Keratinocyte (primary cell): Measurements from ENCODE around the gene RCCD1. TPM values are rescaled to one million over a fixed set of nuclear protein-coding genes. Genes with fewer than 3 reads are reported as not detected.

Experiments used
- DNase-seq: peaks from one replicate; pipeline ENCODE4 v3.0.0-alpha.2; 2011; ENCODE audit warnings: low read depth, missing footprints, low spot score
- FAIRE-seq: peaks from 2 replicates; lab custom pipeline; 2011; peaks lifted over from hg19 to GRCh38; lab: Jason Lieb, UNC
- H2AFZ ChIP-seq: 2 replicates; pipeline ENCODE4 v1.6.0; 2012; ENCODE audit warnings: low read length, control low read depth, inconsistent platforms; ENCODE audit not compliant: control insufficient read depth
- H3K27ac ChIP-seq: 2 replicates; pipeline ENCODE4 v1.5.1; 2011; ENCODE audit warnings: low read length; ENCODE audit not compliant: control insufficient read depth, insufficient read depth
- H3K27me3 ChIP-seq: 3 replicates; pipeline ENCODE4 v1.6.0; 2011; ENCODE audit warnings: low read length; ENCODE audit not compliant: control insufficient read depth, insufficient read depth; ENCODE audit errors: extremely low read depth
- H3K36me3 ChIP-seq, 2 experiments: 2 replicates in 1 of 2; 3 replicates in 1 of 2; pipeline ENCODE4 v1.5.1; 2011; ENCODE audit warnings: low read length in 2 of 2, mild to moderate bottlenecking in 1 of 2; ENCODE audit not compliant: control insufficient read depth in 2 of 2, insufficient read depth in 2 of 2; ENCODE audit errors: extremely low read depth in 1 of 2
- H3K4me1 ChIP-seq: 3 replicates; pipeline ENCODE4 v1.5.1; 2011; ENCODE audit warnings: low read length; ENCODE audit not compliant: control insufficient read depth, insufficient read depth; ENCODE audit errors: extremely low read depth
- H3K4me2 ChIP-seq: 3 replicates; pipeline ENCODE4 v1.6.0; 2011; ENCODE audit warnings: low read depth, low read length; ENCODE audit not compliant: control insufficient read depth, insufficient read depth; ENCODE audit errors: extremely low read depth
- H3K4me3 ChIP-seq, 3 experiments: fragments of 200-600 bp in 1 of 3; sonication (generic) in 1 of 3; 2 replicates in 2 of 3; 3 replicates in 1 of 3; pipeline ENCODE4 v1.5.1; 2011 to 2016; ENCODE audit warnings: low read length in 3 of 3, mild to moderate bottlenecking in 3 of 3, control low read depth in 2 of 3, inconsistent platforms in 1 of 3, low read depth in 1 of 3, mixed read lengths in 1 of 3, mixed run types in 1 of 3, moderate library complexity in 1 of 3; ENCODE audit not compliant: control insufficient read depth in 2 of 3, insufficient read depth in 2 of 3; ENCODE audit errors: extremely low read depth in 1 of 3
- H3K79me2 ChIP-seq: 2 replicates; pipeline ENCODE4 v1.6.0; 2012; ENCODE audit warnings: low read length; ENCODE audit not compliant: control insufficient read depth, insufficient read depth
- H3K9ac ChIP-seq: 3 replicates; pipeline ENCODE4 v1.6.0; 2011; ENCODE audit warnings: low read length; ENCODE audit not compliant: control insufficient read depth, insufficient read depth; ENCODE audit errors: extremely low read depth
- H3K9me1 ChIP-seq: 3 replicates; pipeline ENCODE4 v1.6.0; 2011; ENCODE audit warnings: low read length; ENCODE audit not compliant: control insufficient read depth, insufficient read depth; ENCODE audit errors: extremely low read depth
- H3K9me3 ChIP-seq: 2 replicates; pipeline ENCODE4 v1.5.1; 2012; ENCODE audit warnings: low read depth, low read length; ENCODE audit not compliant: control insufficient read depth
- H4K20me1 ChIP-seq: 3 replicates; pipeline ENCODE4 v1.6.0; 2011; ENCODE audit warnings: low read length; ENCODE audit not compliant: control insufficient read depth, insufficient read depth; ENCODE audit errors: extremely low read depth
- CTCF ChIP-seq, 3 experiments: IDR thresholded peaks in 1 of 3; conservative IDR thresholded peaks in 1 of 3; optimal IDR thresholded peaks in 1 of 3; 2 replicates in 2 of 3; 3 replicates in 1 of 3; pipeline versions ENCODE3 to v1.5.1; 2011; ENCODE audit warnings: low read length in 3 of 3, mild to moderate bottlenecking in 3 of 3, moderate library complexity in 2 of 3, control low read depth in 1 of 3, inconsistent platforms in 1 of 3; ENCODE audit not compliant: insufficient read depth in 2 of 3; ENCODE audit errors: extremely low read depth in 1 of 3
- EZH2 ChIP-seq: IDR thresholded peaks from one replicate; pipeline ENCODE4 v1.6.1; 2012; ENCODE audit warnings: inconsistent platforms, mild to moderate bottlenecking, low read length, moderate library complexity
- dilution Hi-C: fragments of 300-500 bp; cut with MboI; formaldehyde crosslinking; loops from one replicate; pipeline ENCODE4 v1.7.0; 2020; ENCODE audit warnings: low sequenced_read_pairs; ENCODE audit not compliant: extremely low pct_ligation_motif_present
- polyA plus RNA-seq, 5 experiments: library from polyadenylated mRNA; depleted of rRNA in 3 of 5; stranded (reverse) in 3 of 5; stranded (forward) in 1 of 5; unstranded in 1 of 5; fragments of >200 nt; gene quantifications; 1 replicate in 1 of 5; 2 replicates in 3 of 5; 3 replicates in 1 of 5; pipeline versions ENCODE4 v1.2.1 to v1.2.3, GENCODE V29; 2011 to 2012; ENCODE audit warnings: missing spikeins in 2 of 5, low read depth in 1 of 5, low replicate concordance in 1 of 5

Gene RCCD1
- polyA plus RNA-seq, 1 donor (not counting 4 experiments of a cell fraction or from before 2014, with no cell fraction given): 7.8 TPM

GRCh38 chr15:90967206-90967605, 12.5 kb downstream of the RCCD1 start:
- Histone ChIP-seq H3K4me3 (no peak overlapping the region), H2AFZ (no peak overlapping the region), H3K4me1 (peaks cover 16% of the 10 kb centered on the region), H3K27me3 (no peaks in the 10 kb centered on the region), H3K36me3 (peaks cover 1 to 32% of the 10 kb centered on the region in 2 experiments), H3K27ac (peak overlapping the region; percentile 23), H3K79me2 (no peaks in the 10 kb centered on the region), H3K9me3 (no peaks in the 10 kb centered on the region), H3K9ac (no peak overlapping the region), H3K4me2 (peak overlapping the region; percentile 8), H3K9me1 (no peaks in the 10 kb centered on the region), H4K20me1 (peaks cover 3% of the 10 kb centered on the region)
- dilution Hi-C loops: no loop called here
- TF ChIP-seq CTCF (optimal IDR thresholded peaks at IDR 0.05 in 1 of 3, IDR thresholded peaks at IDR 0.05 in 1 of 3, conservative IDR thresholded peaks at IDR 0.05 in 1 of 3; ENCODE audit: extremely low read depth in 1 of 3, insufficient read depth in 2 of 3, low read length in 3 of 3) (no peak), EZH2 (no peak)
- FAIRE-seq (peak; percentile 48), DNase-seq (no peak)

GRCh38 chr15:90968434-90968833, 13.8 kb downstream of the RCCD1 start:
- Histone ChIP-seq H3K4me3 (no peak overlapping the region), H3K4me1 (peaks cover 16% of the 10 kb centered on the region), H2AFZ (no peak overlapping the region), H4K20me1 (peaks cover 3% of the 10 kb centered on the region), H3K36me3 (peaks cover 1 to 37% of the 10 kb centered on the region in 2 experiments), H3K27me3 (no peaks in the 10 kb centered on the region), H3K9me3 (no peaks in the 10 kb centered on the region), H3K27ac (no peak overlapping the region), H3K4me2 (no peak overlapping the region), H3K9me1 (no peaks in the 10 kb centered on the region), H3K9ac (no peak overlapping the region), H3K79me2 (no peaks in the 10 kb centered on the region)
- no peak for FAIRE-seq
- dilution Hi-C loops: no loop called here
- DNase-seq: no peak
- no peak for TF ChIP-seq EZH2
- TF ChIP-seq CTCF (optimal IDR thresholded peaks at IDR 0.05 in 1 of 3, IDR thresholded peaks at IDR 0.05 in 1 of 3, conservative IDR thresholded peaks at IDR 0.05 in 1 of 3; ENCODE audit: extremely low read depth in 1 of 3, insufficient read depth in 2 of 3, low read length in 3 of 3): no peak
